Natural killer cell (primary cell): ENCODE measurements around the gene WFS1. TPM values are rescaled to one million over a fixed set of nuclear protein-coding genes. Genes with fewer than 3 reads are reported as not detected.

ENCODE experiments used
- ATAC-seq, 3 donors: fragments of 150-1000 bp in 2 of 3; fragments of 200-7000 bp in 1 of 3; cut with Tn5 transposase; 1 replicate in 1 of 3; 2 replicates in 2 of 3; pipeline ENCODE4 v1.10.0; 2021; ENCODE audit warnings: mild to moderate bottlenecking in 2 of 3, moderate library complexity in 2 of 3
- DNase-seq, 2 donors: peaks; one replicate each; pipeline versions ENCODE4 v3.0.0 to v3.0.0-alpha.2; 2013 to 2021; ENCODE audit warnings: mixed read lengths in 1 of 2
- H3K27ac ChIP-seq: one replicate; pipeline ENCODE4 v1.5.1; 2013; ENCODE audit warnings: mild to moderate bottlenecking, low read length
- H3K27me3 ChIP-seq: one replicate; pipeline ENCODE4 v1.6.1; 2013; ENCODE audit warnings: low read length; ENCODE audit not compliant: control insufficient read depth, insufficient read depth
- H3K36me3 ChIP-seq: one replicate; pipeline ENCODE4 v1.6.1; 2013; ENCODE audit warnings: low read length; ENCODE audit not compliant: control insufficient read depth, insufficient read depth
- H3K4me1 ChIP-seq: one replicate; pipeline ENCODE4 v1.6.1; 2013; ENCODE audit warnings: low read length; ENCODE audit not compliant: control insufficient read depth, insufficient read depth
- H3K4me3 ChIP-seq: one replicate; pipeline ENCODE4 v1.5.1; 2013; ENCODE audit warnings: low read length
- H3K9me3 ChIP-seq: one replicate; pipeline ENCODE4 v1.6.1; 2013; ENCODE audit warnings: low read length; ENCODE audit not compliant: control insufficient read depth, insufficient read depth
- H3K27ac Mint-ChIP-seq, 2 donors: one replicate each; pipeline ENCODE4 v1.8.0; 2022; ENCODE audit warnings: mild to moderate bottlenecking in 2 of 2, mixed read lengths in 2 of 2, moderate library complexity in 1 of 2
- H3K27me3 Mint-ChIP-seq, 2 donors: one replicate each; pipeline ENCODE4 v1.8.0; 2022; ENCODE audit warnings: low read depth in 2 of 2, mixed read lengths in 2 of 2
- H3K36me3 Mint-ChIP-seq: one replicate; pipeline ENCODE4 v1.8.0; 2022; ENCODE audit warnings: mixed read lengths
- H3K4me1 Mint-ChIP-seq, 2 donors: one replicate each; pipeline ENCODE4 v1.8.0; 2022; ENCODE audit warnings: mixed read lengths in 2 of 2
- H3K4me3 Mint-ChIP-seq: one replicate; pipeline ENCODE4 v1.8.0; 2022; ENCODE audit warnings: mild to moderate bottlenecking, moderate library complexity, mixed read lengths
- H3K9me3 Mint-ChIP-seq, 2 donors: one replicate each; pipeline ENCODE4 v1.8.0; 2022; ENCODE audit warnings: mixed read lengths in 2 of 2
- CTCF ChIP-seq: fragments of 200-600 bp; IDR thresholded peaks from one replicate; pipeline ENCODE4 v1.8.0; 2022; ENCODE audit warnings: antibody characterized with exemption
- WGBS: methylation state at CpG from one replicate; pipeline ENCODE4 v1.1.7; 2013; ENCODE audit warnings: missing lambda C conversion rate; ENCODE audit not compliant: insufficient coverage; 5-methylcytosine and 5-hydroxymethylcytosine counted together
- intact Hi-C: fragments of 100-400 bp; cut with micrococcal nuclease; formaldehyde crosslinking; loops from one replicate; pipeline ENCODE4 v1.14.2; 2022
- total RNA-seq, 4 donors: library from RNA; stranded (reverse); fragments of 120-200 nt in 1 of 4; gene quantifications; one replicate each; pipeline versions ENCODE4 v1.2.3 to v1.2.4, GENCODE V29; 2013 to 2022

WFS1 gene
- total RNA-seq, 3 donors from 2014 or later (not counting 1 experiment from before 2014, with no cell fraction given), result 3.0 to 5.6 (median 3.5) TPM

- no peak overlapping the region for H3K27ac ChIP-seq
- Mint-ChIP-seq H3K27me3 (peaks cover 9 to 19% of the 10 kb centered on the region in 2 donors), H3K9me3 (no peaks in the 10 kb centered on the region), H3K4me1 (peaks cover 0 to 2% of the 10 kb centered on the region in 2 donors), H3K4me3 (no peak overlapping the region), H3K27ac (no peak overlapping the region), H3K36me3 (no peaks in the 10 kb centered on the region)
- ATAC-seq (no peak), DNase-seq (no peak)
- H3K9me3 ChIP-seq, result no peaks in the 10 kb centered on the region
- H3K4me1 ChIP-seq, result no peaks in the 10 kb centered on the region
- no peaks in the 10 kb centered on the region for H3K36me3 ChIP-seq
- peaks cover 6% of the 10 kb centered on the region for H3K27me3 ChIP-seq
- no peak overlapping the region for H3K4me3 ChIP-seq
- no peak for TF ChIP-seq CTCF
- WGBS, result 72% methylated on average over 10 of the region's 10 CpGs
- intact Hi-C loops, result no loop called here
Observed at GRCh38 chr4:6262847-6263487, 6.7 kb upstream of the WFS1 start.

- H3K4me3 ChIP-seq, result no peak overlapping the region
- H3K36me3 ChIP-seq, result no peaks in the 10 kb centered on the region
- H3K9me3 ChIP-seq, result no peaks in the 10 kb centered on the region
- no peak overlapping the region for H3K27ac Mint-ChIP-seq
- peaks cover 0 to 6% of the 10 kb centered on the region in 2 donors for H3K4me1 Mint-ChIP-seq
- peaks cover under 1% of the 10 kb centered on the region for H3K4me1 ChIP-seq
- peaks cover 14 to 25% of the 10 kb centered on the region in 2 donors for H3K27me3 Mint-ChIP-seq
- no peak for TF ChIP-seq CTCF
- H3K36me3 Mint-ChIP-seq, result no peaks in the 10 kb centered on the region
- DNase-seq, result no peak
- no peak overlapping the region for H3K4me3 Mint-ChIP-seq
- ATAC-seq, result no peak
- 82% methylated on average over 8 of the region's 15 CpGs for WGBS
- H3K27ac ChIP-seq, result no peak overlapping the region
- intact Hi-C loops, result no loop called here
- peaks cover 8% of the 10 kb centered on the region for H3K27me3 ChIP-seq
- H3K9me3 Mint-ChIP-seq, result no peaks in the 10 kb centered on the region
Observed at GRCh38 chr4:6263526-6264224, 6.0 kb upstream of the WFS1 start.

- peaks cover 14 to 25% of the 10 kb centered on the region in 2 donors for H3K27me3 Mint-ChIP-seq
- Histone ChIP-seq H3K27ac (no peak overlapping the region), H3K36me3 (no peaks in the 10 kb centered on the region), H3K9me3 (no peaks in the 10 kb centered on the region), H3K4me1 (peaks cover 5% of the 10 kb centered on the region), H3K4me3 (no peak overlapping the region), H3K27me3 (peaks cover 10% of the 10 kb centered on the region)
- no peak for TF ChIP-seq CTCF
- DNase-seq, result peak in 1 of 2 donors; percentile 46
- H3K36me3 Mint-ChIP-seq, result no peaks in the 10 kb centered on the region
- H3K9me3 Mint-ChIP-seq, result no peaks in the 10 kb centered on the region
- peak in 1 of 3 donors; percentile 51 for ATAC-seq
- no peak overlapping the region for H3K27ac Mint-ChIP-seq
- no peak overlapping the region for H3K4me3 Mint-ChIP-seq
- H3K4me1 Mint-ChIP-seq, result peaks cover 0 to 6% of the 10 kb centered on the region in 2 donors
- 66% methylated on average over 3 of the region's 3 CpGs for WGBS
- intact Hi-C loops, result no loop called here
Observed at GRCh38 chr4:6264225-6264540, 5.5 kb upstream of the WFS1 start.
